Measurements from ENCODE around the gene NXPE1.

DNA sequence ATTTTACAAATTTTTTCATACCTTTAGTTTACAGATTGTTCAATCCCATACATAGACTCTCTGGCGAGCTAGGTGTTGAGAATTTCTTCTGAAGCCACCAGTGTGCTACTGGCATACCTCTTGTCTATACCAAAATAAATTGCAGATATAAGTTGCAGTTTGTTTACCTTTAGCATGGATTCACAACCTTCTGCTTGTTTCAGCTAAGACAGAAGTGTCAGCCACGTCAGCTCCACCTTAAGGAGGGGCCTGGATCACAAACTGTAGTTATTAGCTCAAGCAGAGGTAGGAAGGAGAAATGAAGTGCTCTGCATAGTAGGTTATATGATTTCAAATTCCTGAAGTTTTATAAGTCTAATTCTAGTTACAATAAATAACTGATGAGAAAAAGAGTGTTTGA lies 35.9 kb upstream of the NXPE1 start, which contains the start of gene NXPE4:
- TF ChIP-seq, protein P1, sequence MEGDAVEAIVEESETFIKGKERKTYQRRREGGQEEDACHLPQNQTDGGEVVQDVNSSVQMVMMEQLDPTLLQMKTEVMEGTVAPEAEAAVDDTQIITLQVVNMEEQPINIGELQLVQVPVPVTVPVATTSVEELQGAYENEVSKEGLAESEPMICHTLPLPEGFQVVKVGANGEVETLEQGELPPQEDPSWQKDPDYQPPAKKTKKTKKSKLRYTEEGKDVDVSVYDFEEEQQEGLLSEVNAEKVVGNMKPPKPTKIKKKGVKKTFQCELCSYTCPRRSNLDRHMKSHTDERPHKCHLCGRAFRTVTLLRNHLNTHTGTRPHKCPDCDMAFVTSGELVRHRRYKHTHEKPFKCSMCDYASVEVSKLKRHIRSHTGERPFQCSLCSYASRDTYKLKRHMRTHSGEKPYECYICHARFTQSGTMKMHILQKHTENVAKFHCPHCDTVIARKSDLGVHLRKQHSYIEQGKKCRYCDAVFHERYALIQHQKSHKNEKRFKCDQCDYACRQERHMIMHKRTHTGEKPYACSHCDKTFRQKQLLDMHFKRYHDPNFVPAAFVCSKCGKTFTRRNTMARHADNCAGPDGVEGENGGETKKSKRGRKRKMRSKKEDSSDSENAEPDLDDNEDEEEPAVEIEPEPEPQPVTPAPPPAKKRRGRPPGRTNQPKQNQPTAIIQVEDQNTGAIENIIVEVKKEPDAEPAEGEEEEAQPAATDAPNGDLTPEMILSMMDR (IDR thresholded peaks at IDR 0.05 in 2 of 3, conservative IDR thresholded peaks at IDR 0.05 in 1 of 3; ENCODE audit: borderline replicate concordance in 1 of 3, insufficient read depth in 1 of 3, low read depth in 2 of 3, low read length in 2 of 3), result no peak
- TF ChIP-seq, protein P2, sequence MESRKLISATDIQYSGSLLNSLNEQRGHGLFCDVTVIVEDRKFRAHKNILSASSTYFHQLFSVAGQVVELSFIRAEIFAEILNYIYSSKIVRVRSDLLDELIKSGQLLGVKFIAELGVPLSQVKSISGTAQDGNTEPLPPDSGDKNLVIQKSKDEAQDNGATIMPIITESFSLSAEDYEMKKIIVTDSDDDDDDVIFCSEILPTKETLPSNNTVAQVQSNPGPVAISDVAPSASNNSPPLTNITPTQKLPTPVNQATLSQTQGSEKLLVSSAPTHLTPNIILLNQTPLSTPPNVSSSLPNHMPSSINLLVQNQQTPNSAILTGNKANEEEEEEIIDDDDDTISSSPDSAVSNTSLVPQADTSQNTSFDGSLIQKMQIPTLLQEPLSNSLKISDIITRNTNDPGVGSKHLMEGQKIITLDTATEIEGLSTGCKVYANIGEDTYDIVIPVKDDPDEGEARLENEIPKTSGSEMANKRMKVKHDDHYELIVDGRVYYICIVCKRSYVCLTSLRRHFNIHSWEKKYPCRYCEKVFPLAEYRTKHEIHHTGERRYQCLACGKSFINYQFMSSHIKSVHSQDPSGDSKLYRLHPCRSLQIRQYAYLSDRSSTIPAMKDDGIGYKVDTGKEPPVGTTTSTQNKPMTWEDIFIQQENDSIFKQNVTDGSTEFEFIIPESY (IDR thresholded peaks at IDR 0.05; ENCODE audit: extremely low read depth, insufficient replicate concordance, low read length), result no peak
